ENCODE data around the gene MPRIP.
"Not testable (repeated sequence)": the region's sequence is repeated elsewhere in the genome, so short reads cannot be mapped to it uniquely, and the experiment has no call there.

The MPRIP gene

DNA sequence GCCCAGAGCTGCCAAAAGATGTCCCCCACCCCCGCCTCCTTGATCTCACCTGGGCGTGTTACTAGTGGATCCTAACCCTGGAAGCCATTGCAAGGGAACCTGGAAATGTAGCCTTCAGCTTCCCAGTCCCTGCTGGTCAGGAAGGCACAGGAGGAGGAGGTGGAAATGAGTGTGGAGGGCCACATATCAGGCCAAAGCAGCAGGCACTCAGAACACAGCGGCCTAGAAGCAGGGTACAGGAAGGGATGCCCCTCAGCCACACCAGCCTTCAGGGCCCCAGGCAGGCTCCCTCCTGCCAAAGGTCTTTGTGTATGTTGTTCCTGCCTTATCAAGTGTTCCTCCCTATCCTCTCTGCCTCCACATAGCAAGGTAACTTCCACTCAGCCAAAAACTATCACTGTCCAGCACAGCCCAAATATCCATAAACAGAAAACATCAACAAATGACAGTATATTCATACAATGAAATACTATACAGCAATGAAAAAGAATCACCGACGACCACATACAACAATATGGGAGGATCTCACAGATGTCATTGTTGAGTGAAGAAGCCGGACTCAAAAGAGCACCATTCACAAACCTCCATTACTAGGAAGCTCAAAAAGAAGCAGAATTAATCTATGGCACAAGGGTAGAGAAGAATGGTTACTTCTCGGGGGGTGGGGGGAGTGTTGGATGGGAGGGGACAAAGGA lies 42.2 kb upstream of the MPRIP start:
- Histone ChIP-seq H3K36me3 (replicated peaks) (no peaks in the 10 kb centered on the region), H3K27ac (no peak overlapping the region), H3K27me3 (replicated peaks) (no peaks in the 10 kb centered on the region), H3K4me3 (ENCODE audit: low read depth, low read length) (no peak overlapping the region)
- TF ChIP-seq CTCF (IDR thresholded peaks at IDR 0.05; ENCODE audit: low read depth, low read length, missing control alignments) = no peak
- DNase-seq = no peak
- in situ Hi-C loops (cut with HindIII; ENCODE audit: low pct_ligation_motif_present, low sequenced_read_pairs) = no loop called here

- no peak for TF ChIP-seq CTCF (IDR thresholded peaks at IDR 0.05; ENCODE audit: low read depth, low read length, missing control alignments)
- no peaks in the 10 kb centered on the region for H3K36me3 ChIP-seq (replicated peaks)
- no peak for DNase-seq
- H3K4me3 ChIP-seq (ENCODE audit: low read depth, low read length) = no peak overlapping the region
- in situ Hi-C loops (cut with HindIII; ENCODE audit: low pct_ligation_motif_present, low sequenced_read_pairs) = no loop called here
- H3K27ac ChIP-seq = no peak overlapping the region
- no peaks in the 10 kb centered on the region for H3K27me3 ChIP-seq (replicated peaks)
Measured at GRCh38 chr17:17001076-17001777, 41.0 kb upstream of the MPRIP start.

- peak; percentile 38 for DNase-seq
- in situ Hi-C loops (cut with HindIII; ENCODE audit: low pct_ligation_motif_present, low sequenced_read_pairs) = no loop called here
- H3K4me3 ChIP-seq (ENCODE audit: low read depth, low read length) = no peak overlapping the region
- no peaks in the 10 kb centered on the region for H3K27me3 ChIP-seq (replicated peaks)
- peak; percentile 97 for TF ChIP-seq CTCF (IDR thresholded peaks at IDR 0.05; ENCODE audit: low read depth, low read length, missing control alignments)
- H3K27ac ChIP-seq = no peak overlapping the region
- no peaks in the 10 kb centered on the region for H3K36me3 ChIP-seq (replicated peaks)
Measured at GRCh38 chr17:17001874-17002520, 40.3 kb upstream of the MPRIP start.

GRCh38 chr17:17002731-17003715 lies 39.2 kb upstream of the MPRIP start:
- H3K27me3 ChIP-seq (replicated peaks); H3K36me3 ChIP-seq (replicated peaks); H3K27ac ChIP-seq; in situ Hi-C loops (cut with HindIII; ENCODE audit: low pct_ligation_motif_present, low sequenced_read_pairs); H3K4me3 ChIP-seq (ENCODE audit: low read depth, low read length): not testable (repeated sequence)
- DNase-seq = peak; percentile 24

DNA sequence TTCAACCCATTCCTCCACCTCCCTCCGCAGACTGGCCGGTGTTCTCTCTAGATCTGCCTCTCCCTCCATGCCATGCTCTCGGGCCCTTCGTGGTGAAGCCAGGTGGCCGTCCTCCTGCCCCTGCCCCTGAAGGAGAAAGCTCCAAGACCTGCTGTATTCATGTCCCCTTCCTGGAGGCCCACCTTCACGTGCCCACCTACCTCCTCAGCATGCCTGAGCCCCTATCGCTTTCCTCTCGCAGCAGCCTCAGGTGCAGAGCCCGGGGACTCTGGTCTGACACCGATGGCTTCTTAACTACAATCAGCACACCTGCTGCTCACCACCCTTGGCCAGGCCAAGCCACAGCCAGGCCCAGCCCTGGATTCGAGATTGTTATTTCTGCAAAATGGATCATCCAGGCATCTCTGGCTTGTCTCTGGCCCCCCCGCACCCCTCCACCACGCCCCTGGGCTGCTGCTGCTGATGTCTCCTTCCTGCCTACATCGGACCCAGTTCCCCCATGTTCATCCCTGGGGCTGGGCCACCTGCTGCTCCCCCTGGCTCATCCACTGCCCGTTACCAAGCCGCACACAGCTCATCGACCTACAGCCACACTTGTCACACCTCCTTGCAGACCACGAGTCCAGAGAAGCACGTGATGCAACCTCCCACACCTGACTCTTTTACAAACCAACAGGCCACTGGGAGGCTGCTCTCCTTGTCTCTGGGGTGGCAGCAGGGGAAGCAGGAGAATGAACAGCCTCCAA lies 37.8 kb upstream of the MPRIP start:
- TF ChIP-seq CTCF (IDR thresholded peaks at IDR 0.05; ENCODE audit: low read depth, low read length, missing control alignments) = no peak
- in situ Hi-C loops (cut with HindIII; ENCODE audit: low pct_ligation_motif_present, low sequenced_read_pairs) = no loop called here
- DNase-seq = no peak
- Histone ChIP-seq H3K27ac (no peak overlapping the region), H3K4me3 (ENCODE audit: low read depth, low read length) (no peak overlapping the region), H3K27me3 (replicated peaks) (no peaks in the 10 kb centered on the region), H3K36me3 (replicated peaks) (no peaks in the 10 kb centered on the region)

DNA sequence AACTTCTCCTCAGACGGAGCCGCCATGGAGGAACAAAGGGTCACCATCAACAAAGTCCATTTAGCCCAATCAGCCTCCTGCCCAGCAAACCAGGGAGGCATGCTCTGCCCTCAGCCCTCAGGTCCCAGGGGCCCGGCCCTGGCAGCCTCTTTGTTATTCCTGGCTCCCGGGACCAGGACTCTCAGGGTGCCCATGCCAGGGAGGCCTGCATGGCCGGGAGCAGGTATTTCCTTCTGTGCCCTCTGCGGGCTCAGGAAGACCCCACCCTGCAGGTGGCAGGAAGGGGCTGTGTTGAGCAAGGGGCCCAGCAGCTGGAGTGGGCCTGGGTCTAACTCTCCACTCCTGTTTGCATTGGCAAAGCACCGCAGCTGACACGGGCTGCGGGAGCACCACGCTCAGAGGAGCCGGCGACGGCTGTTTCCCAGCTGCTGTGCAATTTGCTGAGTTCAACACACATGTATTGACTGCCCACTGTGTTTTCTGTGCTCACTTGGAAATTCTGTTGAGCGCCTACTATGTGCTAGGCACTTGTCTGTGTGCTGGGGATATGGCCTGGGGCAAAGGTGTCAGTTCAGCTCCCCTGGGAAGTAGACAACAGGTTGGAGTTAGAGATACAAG lies 37.2 kb upstream of the MPRIP start:
- H3K36me3 ChIP-seq (replicated peaks); DNase-seq; H3K4me3 ChIP-seq (ENCODE audit: low read depth, low read length); H3K27ac ChIP-seq; H3K27me3 ChIP-seq (replicated peaks); in situ Hi-C loops (cut with HindIII; ENCODE audit: low pct_ligation_motif_present, low sequenced_read_pairs): not testable (repeated sequence)

GRCh38 chr17:17007891-17008290 lies 34.4 kb upstream of the MPRIP start:
- H3K27me3 ChIP-seq (replicated peaks); in situ Hi-C loops (cut with HindIII; ENCODE audit: low pct_ligation_motif_present, low sequenced_read_pairs); H3K36me3 ChIP-seq (replicated peaks); DNase-seq; H3K4me3 ChIP-seq (ENCODE audit: low read depth, low read length); H3K27ac ChIP-seq: not testable (repeated sequence)

- H3K27ac ChIP-seq; in situ Hi-C loops (cut with HindIII; ENCODE audit: low pct_ligation_motif_present, low sequenced_read_pairs); H3K27me3 ChIP-seq (replicated peaks); DNase-seq; H3K36me3 ChIP-seq (replicated peaks); H3K4me3 ChIP-seq (ENCODE audit: low read depth, low read length): not testable (repeated sequence)
Measured at GRCh38 chr17:17008621-17009397, 33.4 kb upstream of the MPRIP start.
